HCT116 (cell line): ENCODE data around the gene ANKRD6. TPM values are rescaled to one million over a fixed set of nuclear protein-coding genes. Genes with fewer than 3 reads are reported as not detected.

ENCODE experiments used
- ATAC-seq: fragments of 200-7000 bp; cut with Tn5 transposase; 2 replicates; pipeline ENCODE4 v1.9.1; 2020; ENCODE audit warnings: mild to moderate bottlenecking, moderate library complexity
- BruUV-seq: library from RNA; stranded (reverse); fragments of 400-500 nt; replicated peaks from 2 replicates; lab custom pipeline; 2021; lab: Mats Ljungman, UMichigan
- CTCF ChIA-PET: fragments of 300-600 bp; sonication (Branson Sonifier 250); formaldehyde crosslinking; loops from one replicate; lab custom pipeline; 2021; ENCODE audit warnings: antibody characterized with exemption; lab: Charles Lee
- POLR2A ChIA-PET: fragments of 300-600, 350-600 bp; sonication (Branson Sonifier 250); formaldehyde crosslinking; loops from one replicate; lab custom pipeline; 2021; ENCODE audit warnings: antibody characterized with exemption; lab: Charles Lee
- RAD21 ChIA-PET, 2 experiments: fragments of 300-600 bp; sonication (Branson Sonifier 250); formaldehyde crosslinking; loops; one replicate each; lab custom pipeline; 2023; ENCODE audit warnings: low total read pairs in 2 of 2; ENCODE audit not compliant: uncharacterized antibody in 2 of 2, unreplicated experiment in 2 of 2, low non-redundant PET in 1 of 2; lab: Charles Lee
- DNase-seq: peaks from one replicate; pipeline ENCODE4 v3.0.0-alpha.2; 2010; ENCODE audit warnings: low read depth, low spot score
- H2AFZ ChIP-seq: fragments of 200-600 bp; shearing (Covaris generic), sonication (generic); 2 replicates; pipeline ENCODE4 v1.6.1; 2017; ENCODE audit warnings: low read depth, mixed run types, mixed read lengths, antibody characterized with exemption, low read length; ENCODE audit not compliant: poor library complexity, severe bottlenecking
- H3K27ac ChIP-seq: 2 replicates; pipeline ENCODE4 v1.5.1; 2012; ENCODE audit warnings: low read depth, low read length
- H3K27me3 ChIP-seq: fragments of 200-600 bp; sonication (generic); 2 replicates; pipeline ENCODE4 v1.6.1; 2016; ENCODE audit warnings: mixed run types, low read length, mixed read lengths; ENCODE audit not compliant: insufficient read depth
- H3K36me3 ChIP-seq, 2 experiments: fragments of 200-500 bp in 1 of 2; fragments of 200-600 bp in 1 of 2; sonication (Bioruptor generic) in 1 of 2; sonication (generic) in 1 of 2; 2 replicates each; pipeline versions ENCODE4 v1.5.1 to v1.6.1; 2014 to 2016; ENCODE audit warnings: low read length in 2 of 2, inconsistent platforms in 1 of 2, mixed read lengths in 1 of 2, mixed run types in 1 of 2; ENCODE audit not compliant: insufficient read depth in 2 of 2, control insufficient read depth in 1 of 2
- H3K4me1 ChIP-seq, 2 experiments: fragments of 200-600 bp in 1 of 2; sonication (generic) in 1 of 2; 2 replicates each; pipeline versions ENCODE4 v1.5.1 to v1.6.1; 2012 to 2017; ENCODE audit warnings: low read length in 2 of 2, inconsistent platforms in 1 of 2, mild to moderate bottlenecking in 1 of 2, mixed read lengths in 1 of 2, mixed run types in 1 of 2, moderate library complexity in 1 of 2; ENCODE audit not compliant: insufficient read depth in 2 of 2, control insufficient read depth in 1 of 2
- H3K4me2 ChIP-seq: fragments of 200-600 bp; sonication (generic); 2 replicates; pipeline ENCODE4 v1.6.1; 2017; ENCODE audit warnings: mixed run types, low read length, mixed read lengths
- H3K4me3 ChIP-seq, 2 experiments: fragments of 200-600 bp in 1 of 2; sonication (generic) in 1 of 2; replicated peaks in 1 of 2; 2 replicates each; pipeline ENCODE4 v1.5.1; 2011 to 2016; ENCODE audit warnings: low read length in 2 of 2, control low read depth in 1 of 2, low read depth in 1 of 2, mild to moderate bottlenecking in 1 of 2, mixed read lengths in 1 of 2, mixed run types in 1 of 2
- H3K79me2 ChIP-seq: fragments of 200-600 bp; sonication (generic); 2 replicates; pipeline ENCODE4 v1.6.1; 2017; ENCODE audit warnings: mild to moderate bottlenecking, mixed run types, low read length, moderate library complexity, mixed read lengths; ENCODE audit not compliant: insufficient read depth
- H3K9ac ChIP-seq: fragments of 200-600 bp; sonication (generic); 2 replicates; pipeline ENCODE4 v1.6.1; 2016; ENCODE audit warnings: low read length, mixed read lengths
- H3K9me2 ChIP-seq: fragments of 200-600 bp; sonication (generic), shearing (Covaris generic); 2 replicates; pipeline ENCODE4 v1.6.1; 2017; ENCODE audit warnings: mixed run types, mild to moderate bottlenecking, moderate library complexity; ENCODE audit not compliant: insufficient read depth
- H3K9me3 ChIP-seq, 2 experiments: fragments of 200-500 bp in 1 of 2; fragments of 200-600 bp in 1 of 2; sonication (Bioruptor generic) in 1 of 2; sonication (generic) in 1 of 2; 2 replicates each; pipeline ENCODE4 v1.6.1; 2014 to 2017; ENCODE audit warnings: low read length in 2 of 2, mixed read lengths in 2 of 2, inconsistent platforms in 1 of 2, low read depth in 1 of 2, mild to moderate bottlenecking in 1 of 2, mixed run types in 1 of 2, moderate library complexity in 1 of 2; ENCODE audit not compliant: control insufficient read depth in 1 of 2, insufficient read depth in 1 of 2
- H4K20me1 ChIP-seq: fragments of 200-600 bp; sonication (generic), shearing (Covaris generic); 2 replicates; pipeline ENCODE4 v1.6.1; 2017; ENCODE audit warnings: mixed run types, mild to moderate bottlenecking, moderate library complexity; ENCODE audit not compliant: insufficient read depth
- ATF3 ChIP-seq: IDR thresholded peaks from 2 replicates; pipeline ENCODE4 v1.6.1; 2012
- CBX3 ChIP-seq: IDR thresholded peaks from 2 replicates; pipeline ENCODE4 v1.6.1; 2012; ENCODE audit warnings: low read depth
- CEBPB ChIP-seq: IDR thresholded peaks from 2 replicates; pipeline ENCODE4 v1.6.1; 2012; ENCODE audit warnings: low read depth
- EGR1 ChIP-seq: IDR thresholded peaks from 2 replicates; pipeline ENCODE4 v1.6.1; 2012; ENCODE audit warnings: low read depth
- EZH2 ChIP-seq: fragments of 200-600 bp; sonication (generic); IDR thresholded peaks from 2 replicates; pipeline ENCODE4 v1.6.1; 2017; ENCODE audit warnings: antibody characterized with exemption, mixed run types
- EZH2phosphoT487 ChIP-seq: fragments of 200-600 bp; IDR thresholded peaks from 2 replicates; pipeline ENCODE4 v1.6.1; 2018; ENCODE audit warnings: antibody characterized with exemption, borderline replicate concordance
- FOSL1 ChIP-seq: IDR thresholded peaks from 2 replicates; pipeline ENCODE4 v1.6.1; 2012; ENCODE audit warnings: low read depth
- JUND ChIP-seq: IDR thresholded peaks from 2 replicates; pipeline ENCODE4 v1.6.1; 2012
- MAX ChIP-seq: IDR thresholded peaks from 2 replicates; pipeline ENCODE4 v1.6.1; 2012
- POLR2A ChIP-seq: IDR thresholded peaks from 2 replicates; pipeline ENCODE4 v1.7.0; 2011; ENCODE audit warnings: borderline replicate concordance; ENCODE audit not compliant: insufficient read depth, insufficient read length; ENCODE audit errors: extremely low read depth
- POLR2AphosphoS5 ChIP-seq: IDR thresholded peaks from 2 replicates; pipeline ENCODE4 v1.6.1; 2011; ENCODE audit warnings: mild to moderate bottlenecking, low read depth, low read length, moderate library complexity
- RAD21 ChIP-seq: IDR thresholded peaks from 2 replicates; pipeline ENCODE4 v1.6.1; 2012; ENCODE audit warnings: low read depth, mild to moderate bottlenecking
- REST ChIP-seq: IDR thresholded peaks from 2 replicates; pipeline ENCODE4 v1.6.1; 2012; ENCODE audit warnings: low read depth
- SIN3A ChIP-seq: IDR thresholded peaks from 2 replicates; pipeline ENCODE4 v1.6.1; 2012; ENCODE audit warnings: low read depth
- SP1 ChIP-seq: IDR thresholded peaks from 2 replicates; pipeline ENCODE4 v1.6.1; 2012; ENCODE audit warnings: low read depth
- SRF ChIP-seq: IDR thresholded peaks from 2 replicates; pipeline ENCODE4 v1.6.1; 2012; ENCODE audit warnings: low read depth
- TCF7L2 ChIP-seq: IDR thresholded peaks from 2 replicates; pipeline ENCODE4 v1.7.0; 2011; ENCODE audit warnings: borderline replicate concordance, inconsistent platforms; ENCODE audit not compliant: insufficient read depth, insufficient read length; ENCODE audit errors: extremely low read depth
- YY1 ChIP-seq: IDR thresholded peaks from 2 replicates; pipeline ENCODE4 v1.6.1; 2011; ENCODE audit warnings: low read length, low read depth, moderate library complexity, mild to moderate bottlenecking; ENCODE audit not compliant: insufficient replicate concordance; ENCODE audit errors: extremely low read depth
- ZFX ChIP-seq: fragments of 450-650 bp; IDR thresholded peaks from 2 replicates; pipeline ENCODE4 v1.6.1; 2017
- intact Hi-C: fragments of 100-400 bp; cut with micrococcal nuclease; formaldehyde crosslinking; loops from 2 replicates; pipeline ENCODE4 v1.10.0; 2022
- total RNA-seq: library from RNA; stranded (reverse); gene quantifications from one replicate; pipeline ENCODE4 v1.2.1, GENCODE V29; 2021; ENCODE audit not compliant: unreplicated experiment

Gene ANKRD6
- total RNA-seq, 1 experiment from 2014 or later: 9.9 TPM

GRCh38 chr6:89440200-89440599, 7.2 kb downstream of the ANKRD6 start:
- H3K9ac ChIP-seq: no peak overlapping the region
- RAD21 ChIA-PET: no interaction called here
- H2AFZ ChIP-seq: no peak overlapping the region
- no peaks in the 10 kb centered on the region for H4K20me1 ChIP-seq
- no peak for DNase-seq
- TF ChIP-seq EZH2phosphoT487: no peak
- TF ChIP-seq SRF: no peak
- H3K4me3 ChIP-seq: no peak overlapping the region
- BruUV-seq: no TSS peak
- H3K9me3 ChIP-seq: no peaks in the 10 kb centered on the region
- POLR2A ChIA-PET: no interaction called here
- ATAC-seq: no peak
- no peaks in the 10 kb centered on the region for H3K79me2 ChIP-seq
- no peak overlapping the region for H3K4me2 ChIP-seq
- no peaks in the 10 kb centered on the region for H3K27me3 ChIP-seq
- no peak overlapping the region for H3K27ac ChIP-seq
- no peaks in the 10 kb centered on the region for H3K9me2 ChIP-seq
- intact Hi-C loops: no loop called here
- H3K4me1 ChIP-seq: peaks cover 0 to 8% of the 10 kb centered on the region in 2 experiments; a peak in 2 of 4 replicates
- no peaks in the 10 kb centered on the region for H3K36me3 ChIP-seq
- CTCF ChIA-PET: no interaction called here

- no peaks in the 10 kb centered on the region for H3K27me3 ChIP-seq
- H2AFZ ChIP-seq: no peak overlapping the region
- ATAC-seq (no peak), DNase-seq (no peak)
- no peak overlapping the region for H3K4me3 ChIP-seq
- CTCF ChIA-PET: no interaction called here
- no TSS peak for BruUV-seq
- POLR2A ChIA-PET: no interaction called here
- intact Hi-C loops: no loop called here
- RAD21 ChIA-PET: no interaction called here
- no peaks in the 10 kb centered on the region for H3K79me2 ChIP-seq
- no peaks in the 10 kb centered on the region for H4K20me1 ChIP-seq
- H3K36me3 ChIP-seq: no peaks in the 10 kb centered on the region
- H3K9ac ChIP-seq: no peak overlapping the region
- no peak overlapping the region for H3K27ac ChIP-seq
- H3K4me2 ChIP-seq: no peak overlapping the region
- TF ChIP-seq SP1 (no peak), TCF7L2 (no peak), ZFX (no peak), EGR1 (no peak), CBX3 (no peak), EZH2 (no peak), FOSL1 (no peak), SIN3A (no peak), MAX (no peak), YY1 (no peak), SRF (no peak), CEBPB (no peak), ATF3 (no peak), JUND (no peak), REST (no peak), POLR2A (no peak), RAD21 (no peak), POLR2AphosphoS5 (no peak)
- no peaks in the 10 kb centered on the region for H3K9me3 ChIP-seq
- no peaks in the 10 kb centered on the region for H3K9me2 ChIP-seq
- H3K4me1 ChIP-seq: no peaks in the 10 kb centered on the region
These were observed 10.7 kb downstream of the ANKRD6 start for GRCh38 chr6:89443658-89444057.
